Suppressor macrophage treated with lipopolysaccharide for 1 hour (primary cell): ENCODE results near the gene C17orf50.
A peak's percentile ranks its signal among the peaks of the same experiment; 100 is the strongest.
"Not testable (repeated sequence)": the region's sequence is repeated elsewhere in the genome, so short reads cannot be mapped to it uniquely, and the experiment has no call there.

Experiments used
- DNase-seq, 3 donors: peaks; one replicate each; pipeline ENCODE4 v3.0.0-alpha.2; 2020 to 2022

C17orf50 gene

GRCh38 chr17:35735036-35735805, 25.5 kb upstream of the C17orf50 start:
- DNase-seq = no peak

GRCh38 chr17:35736236-35736635, 24.5 kb upstream of the C17orf50 start:
- DNase-seq = no peak

GRCh38 chr17:35738519-35739133, 22.1 kb upstream of the C17orf50 start:
- DNase-seq = peak; percentile 24 to 40 (median 37)

- no peak for DNase-seq
Observed at GRCh38 chr17:35740216-35740615, 20.5 kb upstream of the C17orf50 start.

- peak in 1 of 3 donors; percentile 26 for DNase-seq
Observed at GRCh38 chr17:35740997-35741931, 19.4 kb upstream of the C17orf50 start.

GRCh38 chr17:35742496-35742895, 18.2 kb upstream of the C17orf50 start:
- no peak for DNase-seq

- DNase-seq = no peak
Observed at GRCh38 chr17:35742896-35743477, 17.7 kb upstream of the C17orf50 start.

- peak; percentile 52 to 77 (median 61) for DNase-seq
Observed at GRCh38 chr17:35743626-35744328, 16.9 kb upstream of the C17orf50 start.

GRCh38 chr17:35744830-35745229, 15.9 kb upstream of the C17orf50 start:
- no peak for DNase-seq

- no peak for DNase-seq
Observed at GRCh38 chr17:35745246-35745645, 15.4 kb upstream of the C17orf50 start.

GRCh38 chr17:35745749-35746320, 14.9 kb upstream of the C17orf50 start:
- DNase-seq = no peak

GRCh38 chr17:35747540-35748017, 13.1 kb upstream of the C17orf50 start:
- peak; percentile 76 to 86 (median 85) for DNase-seq

- no peak for DNase-seq
Observed at GRCh38 chr17:35748341-35748841, 12.3 kb upstream of the C17orf50 start.

GRCh38 chr17:35748979-35749378, 11.7 kb upstream of the C17orf50 start:
- DNase-seq = no peak

GRCh38 chr17:35749560-35750412, 10.9 kb upstream of the C17orf50 start:
- no peak for DNase-seq

- DNase-seq = no peak
Observed at GRCh38 chr17:35750526-35751395, 9.9 kb upstream of the C17orf50 start.

- not testable (repeated sequence) for DNase-seq
Observed at GRCh38 chr17:35751541-35751940, 9.1 kb upstream of the C17orf50 start.

GRCh38 chr17:35752471-35752870, 8.2 kb upstream of the C17orf50 start:
- DNase-seq = no peak
